DOHH2 (cell line): ENCODE measurements around the gene DNAL1.

ENCODE experiments used
- EZH2phosphoT487 ChIP-seq: fragments of 200-600 bp; sonication (generic); IDR thresholded peaks from 2 replicates; pipeline ENCODE4 v1.6.1; 2017; ENCODE audit warnings: borderline replicate concordance, mild to moderate bottlenecking, antibody characterized with exemption, low read length, moderate library complexity, mixed read lengths
- TF ChIP-seq, protein P1 (sequence below): fragments of 200-600 bp; sonication (generic); IDR thresholded peaks from one replicate; pipeline ENCODE4 v1.5.1; 2014; ENCODE audit warnings: antibody characterized with exemption, mild to moderate bottlenecking, low read depth, low read length; ENCODE audit not compliant: poor library complexity, severe bottlenecking

DNA sequence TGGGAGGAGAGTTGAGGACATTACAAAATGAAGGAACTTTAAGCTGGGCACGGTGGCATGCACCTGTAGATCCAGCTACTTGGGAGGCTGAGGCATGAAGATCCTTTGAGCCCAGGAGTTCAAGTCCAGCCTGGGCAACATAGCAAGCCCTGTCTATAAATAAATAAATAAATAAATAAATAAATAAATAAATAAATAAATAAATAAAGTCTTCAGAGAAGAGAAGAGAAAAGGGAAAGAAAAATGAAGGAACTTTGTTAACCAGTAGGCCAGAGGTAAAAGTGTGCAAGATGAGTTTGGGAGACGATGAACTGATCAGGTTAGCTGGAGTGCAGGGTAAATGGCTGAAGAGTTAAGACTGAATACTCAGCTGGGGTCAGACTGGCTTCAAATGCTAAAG lies 49.3 kb downstream of the DNAL1 start:
- TF ChIP-seq, protein P1, sequence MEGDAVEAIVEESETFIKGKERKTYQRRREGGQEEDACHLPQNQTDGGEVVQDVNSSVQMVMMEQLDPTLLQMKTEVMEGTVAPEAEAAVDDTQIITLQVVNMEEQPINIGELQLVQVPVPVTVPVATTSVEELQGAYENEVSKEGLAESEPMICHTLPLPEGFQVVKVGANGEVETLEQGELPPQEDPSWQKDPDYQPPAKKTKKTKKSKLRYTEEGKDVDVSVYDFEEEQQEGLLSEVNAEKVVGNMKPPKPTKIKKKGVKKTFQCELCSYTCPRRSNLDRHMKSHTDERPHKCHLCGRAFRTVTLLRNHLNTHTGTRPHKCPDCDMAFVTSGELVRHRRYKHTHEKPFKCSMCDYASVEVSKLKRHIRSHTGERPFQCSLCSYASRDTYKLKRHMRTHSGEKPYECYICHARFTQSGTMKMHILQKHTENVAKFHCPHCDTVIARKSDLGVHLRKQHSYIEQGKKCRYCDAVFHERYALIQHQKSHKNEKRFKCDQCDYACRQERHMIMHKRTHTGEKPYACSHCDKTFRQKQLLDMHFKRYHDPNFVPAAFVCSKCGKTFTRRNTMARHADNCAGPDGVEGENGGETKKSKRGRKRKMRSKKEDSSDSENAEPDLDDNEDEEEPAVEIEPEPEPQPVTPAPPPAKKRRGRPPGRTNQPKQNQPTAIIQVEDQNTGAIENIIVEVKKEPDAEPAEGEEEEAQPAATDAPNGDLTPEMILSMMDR: no peak
- no peak for TF ChIP-seq EZH2phosphoT487
